SK-N-SH treated with all-trans-retinoic acid at 6 μM for 48 hours (cell line): ENCODE data around the gene AKT1S1.

ENCODE experiments used
- ATAC-seq: fragments of 200-7000 bp; cut with Tn5 transposase; 3 replicates; pipeline ENCODE4 v1.9.1; 2020; ENCODE audit warnings: mild to moderate bottlenecking, moderate library complexity
- ARNTL ChIP-seq: fragments of 450-650 bp; formaldehyde crosslinking; IDR thresholded peaks from 2 replicates; pipeline ENCODE4 v1.5.0; 2020; ENCODE audit warnings: low read depth, mild to moderate bottlenecking, moderate library complexity, borderline replicate concordance
- CREB5 ChIP-seq: fragments of 250-450 bp; sonication (Bioruptor Pico); IDR thresholded peaks from 2 replicates; pipeline ENCODE4 v1.5.1; 2020; ENCODE audit warnings: low read depth, mild to moderate bottlenecking, moderate library complexity
- CSDC2 ChIP-seq: fragments of 250-450 bp; sonication (Bioruptor Pico); IDR thresholded peaks from 2 replicates; pipeline ENCODE4 v1.5.0; 2020; ENCODE audit warnings: mild to moderate bottlenecking, moderate library complexity
- CSRNP3 ChIP-seq: fragments of 250-450 bp; sonication (Bioruptor Pico); IDR thresholded peaks from 2 replicates; pipeline ENCODE4 v1.5.1; 2021; ENCODE audit warnings: mild to moderate bottlenecking, moderate library complexity
- ESRRG ChIP-seq: fragments of 250-450 bp; sonication (Bioruptor Pico); IDR thresholded peaks from 2 replicates; pipeline ENCODE4 v1.6.1; 2021; ENCODE audit warnings: mild to moderate bottlenecking
- GLIS3 ChIP-seq: fragments of 250-450 bp; sonication (Bioruptor Pico); IDR thresholded peaks from 2 replicates; pipeline ENCODE4 v1.5.0; 2020; ENCODE audit warnings: mild to moderate bottlenecking, moderate library complexity
- ISL1 ChIP-seq: fragments of 250-450 bp; sonication (Bioruptor Pico); IDR thresholded peaks from 2 replicates; pipeline ENCODE4 v2.1.2; 2022; ENCODE audit warnings: mild to moderate bottlenecking, moderate library complexity
- PATZ1 ChIP-seq: fragments of 250-450 bp; sonication (Bioruptor Pico); IDR thresholded peaks from 2 replicates; pipeline ENCODE4 v1.8.0; 2020; ENCODE audit warnings: mild to moderate bottlenecking, moderate library complexity, borderline replicate concordance
- PPARA ChIP-seq: fragments of 250-450 bp; sonication (Bioruptor Pico); IDR thresholded peaks from 2 replicates; pipeline ENCODE4 v1.5.0; 2020; ENCODE audit warnings: mild to moderate bottlenecking, borderline replicate concordance
- RARB ChIP-seq: fragments of 250-450 bp; sonication (Bioruptor Pico); IDR thresholded peaks from 2 replicates; pipeline ENCODE4 v1.8.0; 2021; ENCODE audit warnings: mild to moderate bottlenecking, moderate library complexity
- SNAI2 ChIP-seq: fragments of 250-450 bp; sonication (Bioruptor Pico); IDR thresholded peaks from 2 replicates; pipeline ENCODE4 v1.5.0; 2020; ENCODE audit warnings: mild to moderate bottlenecking, moderate library complexity
- TCF4 ChIP-seq: fragments of 250-450 bp; sonication (Bioruptor Pico); IDR thresholded peaks from 2 replicates; pipeline ENCODE4 v1.8.0; 2021; ENCODE audit warnings: mild to moderate bottlenecking, moderate library complexity, borderline replicate concordance
- TOX ChIP-seq: fragments of 250-450 bp; sonication (Bioruptor Pico); IDR thresholded peaks from 2 replicates; pipeline ENCODE4 v1.8.0; 2021; ENCODE audit warnings: mild to moderate bottlenecking, moderate library complexity, borderline replicate concordance
- TSHZ2 ChIP-seq: fragments of 250-450 bp; sonication (Bioruptor Pico); IDR thresholded peaks from 2 replicates; pipeline ENCODE4 v1.5.0; 2020; ENCODE audit warnings: mild to moderate bottlenecking, moderate library complexity
- ZFP3 ChIP-seq: fragments of 250-450 bp; sonication (Bioruptor Pico); IDR thresholded peaks from 2 replicates; pipeline ENCODE4 v1.5.0; 2020; ENCODE audit warnings: mild to moderate bottlenecking, moderate library complexity
- ZFP30 ChIP-seq: fragments of 450-650 bp; formaldehyde crosslinking; IDR thresholded peaks from 2 replicates; pipeline ENCODE4 v1.5.0; 2022; ENCODE audit warnings: mild to moderate bottlenecking, moderate library complexity
- ZNF565 ChIP-seq: fragments of 450-650 bp; formaldehyde crosslinking; conservative IDR thresholded peaks from 2 replicates; pipeline ENCODE4 v1.5.0; 2020; ENCODE audit warnings: low read depth, mild to moderate bottlenecking, moderate library complexity
- ZNF70 ChIP-seq: fragments of 450-650 bp; formaldehyde crosslinking; IDR thresholded peaks from 2 replicates; pipeline ENCODE4 v1.5.0; 2020; ENCODE audit warnings: mild to moderate bottlenecking, moderate library complexity
- ZNF8 ChIP-seq: fragments of 450-650 bp; formaldehyde crosslinking; IDR thresholded peaks from 2 replicates; pipeline ENCODE4 v1.5.0; 2020; ENCODE audit warnings: mild to moderate bottlenecking, moderate library complexity

The AKT1S1 gene

GRCh38 chr19:49853852-49854377 is 23.2 kb downstream of the AKT1S1 start (continued):
- TF ChIP-seq CSRNP3 (CRISPR knock-in tag) (no peak), ZFP3 (CRISPR knock-in tag) (no peak), ZNF8 (CRISPR knock-in tag) (no peak), RARB (CRISPR knock-in tag) (no peak), SNAI2 (CRISPR knock-in tag) (no peak)

GRCh38 chr19:49852631-49853126 is 24.5 kb downstream of the AKT1S1 start:
- TF ChIP-seq CSDC2 (CRISPR knock-in tag) (no peak), TSHZ2 (CRISPR knock-in tag) (no peak), ISL1 (CRISPR knock-in tag) (no peak), TCF4 (no peak), ARNTL (CRISPR knock-in tag) (no peak), PPARA (CRISPR knock-in tag) (no peak), ESRRG (CRISPR knock-in tag) (no peak), ZNF565 (CRISPR knock-in tag) (no peak), PATZ1 (CRISPR knock-in tag) (no peak), ZNF8 (CRISPR knock-in tag) (no peak), TOX (CRISPR knock-in tag) (no peak), ZNF70 (CRISPR knock-in tag) (no peak), ZFP30 (CRISPR knock-in tag) (no peak), RARB (CRISPR knock-in tag) (no peak), SNAI2 (CRISPR knock-in tag) (no peak), CSRNP3 (CRISPR knock-in tag) (no peak)
- ATAC-seq = no peak

- TF ChIP-seq ISL1 (CRISPR knock-in tag) (no peak), ZNF8 (CRISPR knock-in tag) (no peak), GLIS3 (no peak), ARNTL (CRISPR knock-in tag) (no peak), CSDC2 (CRISPR knock-in tag) (no peak), CREB5 (no peak), TSHZ2 (CRISPR knock-in tag) (no peak), TCF4 (no peak), CSRNP3 (CRISPR knock-in tag) (no peak), ZNF70 (CRISPR knock-in tag) (no peak), ESRRG (CRISPR knock-in tag) (no peak)
- ATAC-seq = no peak
Observed at GRCh38 chr19:49851456-49852259, 25.5 kb downstream of the AKT1S1 start.
